NCI-H187 treated with DMSO at 0.1 percent for 48 hours (cell line): ENCODE data around the gene SCP2.
"Not testable (repeated sequence)": the region's sequence is repeated elsewhere in the genome, so short reads cannot be mapped to it uniquely, and the experiment has no call there.

ENCODE experiments used
- DNase-seq: peaks from one replicate; lab custom pipeline; 2025; lab: John Stamatoyannopoulos, UW

Gene SCP2

DNA sequence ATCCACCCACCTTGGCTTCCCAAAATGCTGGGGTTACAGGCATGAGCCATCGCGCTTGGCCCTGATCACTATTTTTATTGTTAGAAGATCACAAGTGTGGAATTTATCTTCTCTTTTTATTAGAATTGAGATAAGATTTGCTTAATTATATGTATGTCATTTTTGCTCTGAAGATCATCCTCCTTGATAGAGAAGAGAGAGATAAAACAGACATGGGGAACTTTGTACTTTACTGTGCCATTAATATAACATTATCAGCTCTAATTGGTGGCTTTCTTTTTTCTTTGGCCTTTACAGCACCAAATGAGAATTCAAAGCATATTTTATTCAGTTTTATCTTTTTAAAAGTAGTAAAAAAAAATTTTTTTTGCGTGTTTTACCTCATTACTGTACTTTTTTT lies 46.8 kb downstream of the SCP2 start:
- no peak for DNase-seq

DNA sequence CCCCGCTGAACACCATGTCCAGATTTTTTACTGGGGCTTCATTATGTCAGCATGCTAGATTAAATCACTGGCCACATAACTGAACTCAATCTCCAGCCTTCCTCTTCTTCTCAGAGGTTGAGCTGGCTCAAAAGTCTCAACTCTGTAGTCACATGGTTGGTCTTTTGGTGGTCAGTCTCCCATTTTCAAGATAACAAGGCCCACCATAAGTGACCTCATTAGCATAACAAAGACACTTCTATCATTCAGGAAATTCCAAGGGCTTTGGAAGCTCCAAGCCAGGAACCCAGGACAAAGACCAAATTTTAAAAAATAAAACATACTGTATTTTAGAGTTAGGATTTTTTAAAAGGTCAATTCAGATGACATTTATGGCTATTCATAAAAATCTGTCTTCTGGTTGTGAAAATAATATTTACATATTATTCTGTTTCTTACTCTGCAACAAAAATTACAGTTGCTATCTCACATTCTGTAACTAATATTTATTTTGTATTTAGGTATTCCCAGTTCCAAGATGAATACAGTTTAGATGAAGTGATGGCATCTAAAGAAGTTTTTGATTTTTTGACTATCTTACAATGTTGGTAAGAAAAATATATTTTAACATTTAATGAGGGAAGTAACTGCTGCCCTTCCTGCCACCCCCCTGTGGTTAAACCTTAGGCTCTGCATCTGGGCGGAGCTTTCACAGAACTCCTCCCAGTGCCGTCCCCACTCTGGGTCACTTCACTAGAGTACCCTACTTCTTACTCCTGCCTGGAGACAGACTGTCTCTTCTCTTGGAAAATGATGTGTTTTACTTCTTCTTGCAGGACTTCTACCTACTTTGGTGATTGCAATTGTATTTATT lies 49.3 kb downstream of the SCP2 start:
- no peak for DNase-seq

DNA sequence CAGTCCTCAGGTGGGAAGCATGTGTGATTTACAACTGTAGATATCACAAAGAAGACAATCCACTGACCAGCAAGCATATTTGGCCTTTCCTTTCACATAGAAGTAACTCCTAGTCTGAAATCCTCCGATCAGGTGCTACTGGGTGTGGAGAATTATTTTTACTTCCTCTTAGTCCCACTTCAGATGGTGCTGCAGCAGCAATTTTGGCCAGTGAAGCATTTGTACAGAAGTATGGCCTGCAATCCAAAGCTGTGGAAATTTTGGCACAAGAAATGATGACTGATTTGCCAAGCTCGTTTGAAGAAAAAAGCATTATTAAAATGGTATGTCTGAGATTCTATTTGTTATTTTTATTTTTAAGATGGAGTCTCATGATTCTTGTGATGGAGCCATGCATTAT lies 51.0 kb downstream of the SCP2 start:
- no peak for DNase-seq

DNA sequence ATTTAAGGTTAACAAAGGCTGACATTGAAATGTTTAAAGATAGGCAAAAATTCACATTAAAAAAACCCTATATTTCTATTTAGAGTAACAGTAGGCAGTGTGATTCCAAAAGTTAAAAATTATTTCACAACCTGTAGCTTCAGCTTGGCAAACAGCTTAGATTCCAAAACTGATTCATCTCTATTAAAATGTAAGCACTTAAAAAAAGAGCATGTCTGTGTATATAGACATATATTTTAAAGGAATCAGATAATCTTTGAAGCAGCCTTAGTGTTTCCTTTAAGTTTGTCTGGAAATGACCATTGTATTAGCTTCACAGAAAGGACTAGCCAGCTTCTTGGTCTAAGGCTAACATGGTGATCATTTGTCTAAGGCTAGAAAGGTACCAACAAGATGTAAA lies 65.7 kb downstream of the SCP2 start:
- DNase-seq: not testable (repeated sequence)

DNA sequence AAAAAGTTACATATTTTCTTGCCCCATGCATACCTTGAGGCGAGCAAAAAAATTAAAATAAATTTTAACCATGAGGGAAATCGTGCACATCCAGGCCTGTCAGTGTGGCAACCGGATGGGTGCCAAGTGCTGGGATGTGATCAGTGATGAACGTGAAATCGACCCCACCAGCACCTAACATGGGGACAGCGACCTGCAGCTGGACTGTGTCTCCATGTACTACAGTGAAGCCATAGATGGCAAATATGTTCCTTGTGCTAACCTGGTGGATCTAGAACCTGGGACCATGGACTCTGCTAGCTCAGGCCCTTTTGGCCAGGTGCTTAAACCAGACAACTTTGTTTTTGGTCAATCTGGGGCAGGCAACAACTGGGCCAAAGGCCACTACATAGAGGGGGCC lies 67.6 kb downstream of the SCP2 start:
- DNase-seq: no peak

DNA sequence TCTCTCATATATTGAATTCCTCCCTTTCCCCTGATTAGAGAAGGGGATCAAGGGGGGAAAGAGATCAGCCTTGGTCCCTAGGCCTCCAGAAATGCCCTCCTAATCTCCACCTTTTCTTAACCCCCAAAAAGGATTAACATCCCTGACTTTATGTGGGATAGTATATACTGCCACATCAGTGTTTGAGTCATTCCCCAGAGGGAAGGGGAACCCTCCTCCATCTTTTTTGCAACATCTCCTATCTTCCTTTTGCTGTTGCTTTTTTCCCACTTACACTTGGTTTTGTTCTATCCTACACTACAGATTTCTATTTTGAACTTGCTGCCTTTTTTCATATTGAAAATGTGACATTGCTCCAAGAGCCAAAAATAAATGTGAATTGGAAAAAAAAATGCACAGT lies 69.6 kb downstream of the SCP2 start:
- no peak for DNase-seq

DNA sequence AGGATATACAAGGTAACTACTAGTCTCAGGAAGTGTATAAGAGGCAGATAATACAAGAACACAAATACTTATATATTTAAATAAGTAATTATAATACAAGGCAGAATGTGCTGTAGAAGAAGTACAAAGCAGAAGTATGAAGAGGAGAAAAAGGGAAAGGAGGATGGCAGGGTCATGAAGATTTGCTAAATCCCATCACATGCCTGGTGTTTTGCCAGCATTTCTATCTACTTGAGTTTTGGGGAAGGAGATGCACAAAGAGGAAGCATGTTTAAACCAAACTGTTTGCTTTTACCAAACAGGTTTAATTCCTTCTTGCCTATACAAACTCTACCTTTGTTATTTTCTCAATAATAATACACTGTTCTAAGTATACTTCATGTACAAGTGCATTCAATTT lies 74.1 kb downstream of the SCP2 start:
- DNase-seq: no peak

DNA sequence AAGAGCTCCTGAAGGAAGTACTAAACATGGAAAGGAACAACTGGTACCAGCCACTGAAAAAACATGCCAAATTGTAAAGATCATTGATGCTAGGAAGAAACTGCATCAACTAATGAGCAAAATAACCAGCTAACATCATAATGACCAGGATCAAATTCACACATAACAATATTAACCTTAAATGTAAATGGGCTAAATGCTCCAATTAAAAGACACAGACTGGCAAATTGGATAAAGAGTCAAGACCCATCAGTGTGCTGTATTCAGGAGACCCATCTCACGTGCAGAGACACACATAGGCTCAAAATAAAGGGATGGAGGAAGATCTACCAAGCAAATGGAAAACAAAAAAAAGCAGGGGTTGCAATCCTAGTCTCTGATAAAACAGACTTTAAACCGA lies 79.5 kb downstream of the SCP2 start:
- DNase-seq: not testable (repeated sequence)

DNA sequence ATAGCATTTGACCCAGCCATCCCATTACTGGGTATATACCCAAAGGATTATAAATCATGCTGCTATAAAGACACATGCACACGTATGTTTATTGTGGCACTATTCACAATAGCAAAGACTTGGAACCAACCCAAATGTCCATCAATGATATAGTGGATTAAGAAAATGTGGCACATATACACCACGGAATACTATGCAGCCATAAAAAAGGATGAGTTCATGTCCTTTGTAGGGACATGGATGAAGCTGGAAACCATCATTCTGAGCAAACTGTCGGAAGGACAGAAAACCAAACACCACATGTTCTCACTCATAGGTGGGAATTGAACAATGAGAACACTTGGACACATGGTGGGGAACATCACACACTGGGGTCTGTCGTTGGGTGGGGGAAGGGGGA lies 83.2 kb downstream of the SCP2 start:
- DNase-seq: not testable (repeated sequence)

DNA sequence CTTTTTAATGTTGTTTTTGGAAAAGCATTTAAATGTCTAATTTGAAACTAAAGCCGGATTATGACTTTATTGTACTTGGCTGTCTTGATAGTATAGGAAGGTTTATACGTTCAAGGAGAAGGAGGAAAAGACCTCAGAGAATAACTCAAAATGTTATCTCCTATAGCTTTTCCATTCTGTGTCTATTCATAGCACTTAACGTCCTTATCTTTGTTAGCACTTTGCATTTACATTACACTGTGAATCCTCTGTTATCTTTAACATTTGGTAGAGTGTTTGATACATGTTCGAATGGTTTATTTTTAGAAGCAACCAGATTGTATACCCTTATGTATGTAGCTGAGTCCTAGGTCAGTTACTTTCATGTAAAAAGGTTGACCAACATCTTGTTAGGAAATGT lies 84.1 kb downstream of the SCP2 start:
- DNase-seq: no peak

DNA sequence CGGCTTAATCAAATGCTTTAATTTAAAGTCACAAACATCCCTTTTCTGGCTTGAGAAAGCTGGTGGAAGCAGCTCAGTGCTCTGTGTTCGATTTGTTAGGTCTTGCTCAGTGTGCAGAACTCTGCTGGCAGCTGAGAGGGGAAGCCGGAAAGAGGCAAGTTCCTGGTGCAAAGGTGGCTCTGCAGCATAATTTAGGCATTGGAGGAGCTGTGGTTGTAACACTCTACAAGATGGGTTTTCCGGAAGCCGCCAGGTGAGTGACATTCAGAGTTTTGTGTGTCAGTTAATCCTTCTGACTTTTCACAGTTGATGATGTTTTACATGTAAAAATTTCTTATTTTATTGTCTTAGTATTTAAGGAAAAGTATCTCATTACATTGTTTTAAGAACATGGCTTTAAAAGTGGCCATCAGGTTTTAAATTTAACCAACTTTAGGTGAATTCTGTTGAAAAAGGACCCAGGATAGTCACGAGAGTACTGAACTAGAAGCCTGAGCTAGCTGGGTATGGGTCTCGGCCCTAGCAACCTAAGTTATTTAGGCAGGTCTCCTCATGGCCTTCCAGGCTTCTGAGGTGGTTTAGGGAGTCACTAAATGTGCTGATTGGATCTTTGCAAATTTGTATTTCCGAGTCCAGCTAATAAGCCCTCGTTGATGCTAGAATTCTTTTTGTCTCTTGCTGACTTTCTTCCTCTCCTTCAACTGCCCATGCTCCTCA lies 87.9 kb downstream of the SCP2 start:
- DNase-seq: peak; percentile 41

DNA sequence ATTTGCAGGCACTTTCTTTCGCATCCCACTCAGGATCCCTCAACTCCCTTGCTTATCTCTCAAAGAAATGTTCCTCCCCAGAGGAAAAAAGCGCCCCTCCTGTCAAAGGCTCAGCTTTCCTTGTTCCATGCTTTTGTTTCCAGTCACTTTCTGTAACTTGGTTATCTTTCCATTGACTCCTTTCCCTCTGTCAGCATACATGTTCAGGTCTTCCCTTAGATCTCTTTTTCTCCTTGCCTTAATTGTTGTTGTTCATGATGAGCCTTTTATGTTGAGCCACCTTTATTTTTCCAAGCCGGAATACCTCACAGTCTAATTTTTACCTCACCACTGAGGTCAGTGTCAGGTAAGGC lies 88.4 kb downstream of the SCP2 start:
- no peak for DNase-seq

DNA sequence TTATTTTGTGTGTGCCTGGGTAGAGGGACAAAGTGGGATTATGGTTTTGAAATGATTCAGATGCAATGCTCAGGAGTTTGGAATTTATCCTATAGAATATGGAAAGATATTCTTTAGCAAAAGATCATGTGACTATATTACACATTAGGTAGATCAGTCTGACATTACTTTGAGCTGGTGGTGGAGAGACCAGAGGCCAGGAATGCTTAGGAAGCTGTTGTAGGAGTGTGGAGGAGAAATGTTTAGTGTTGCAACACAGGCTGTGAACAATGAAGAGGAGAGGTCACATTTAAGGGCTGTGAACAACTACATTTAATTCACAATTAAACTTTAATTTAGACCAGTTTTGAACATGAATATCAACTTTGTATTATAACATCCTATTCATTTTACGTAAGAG lies 89.6 kb downstream of the SCP2 start:
- DNase-seq: no peak

DNA sequence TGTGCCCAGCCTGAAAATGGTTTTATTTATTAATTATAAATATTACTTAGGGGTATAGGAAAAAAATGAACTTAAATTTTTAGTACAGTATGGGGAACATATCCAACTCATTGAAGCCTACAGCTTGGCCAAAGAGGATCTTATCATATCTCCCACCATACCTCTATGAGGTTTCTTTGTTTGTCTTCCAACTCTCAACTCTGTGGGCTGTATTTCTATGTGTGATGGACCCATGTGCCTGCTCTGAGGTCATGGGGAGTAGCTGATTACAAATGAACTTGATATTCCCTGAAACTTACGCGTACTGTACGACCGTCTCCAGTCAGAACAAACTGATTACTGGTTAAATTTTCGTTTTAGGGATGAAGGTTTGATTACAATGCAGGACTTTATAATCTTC lies 93.5 kb downstream of the SCP2 start:
- DNase-seq: no peak

DNA sequence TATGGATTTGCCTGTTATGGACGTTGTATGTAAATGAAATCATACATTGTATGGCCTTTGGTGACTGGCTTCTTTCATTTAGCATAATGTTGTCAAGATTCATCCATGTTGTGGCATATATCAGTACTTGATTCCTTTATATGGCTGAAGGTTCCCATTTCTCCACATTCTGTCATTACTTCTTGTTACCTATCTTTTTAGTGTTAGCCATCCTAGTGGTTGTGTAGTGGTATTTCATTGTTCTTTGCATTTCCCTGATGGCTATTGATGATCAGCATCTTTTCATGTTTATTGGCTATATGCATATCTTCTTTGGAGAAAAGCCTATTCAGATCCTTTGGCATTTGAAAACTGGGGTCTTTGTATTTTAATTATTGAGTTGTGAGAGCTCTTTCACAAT lies 95.1 kb downstream of the SCP2 start:
- DNase-seq: no peak

DNA sequence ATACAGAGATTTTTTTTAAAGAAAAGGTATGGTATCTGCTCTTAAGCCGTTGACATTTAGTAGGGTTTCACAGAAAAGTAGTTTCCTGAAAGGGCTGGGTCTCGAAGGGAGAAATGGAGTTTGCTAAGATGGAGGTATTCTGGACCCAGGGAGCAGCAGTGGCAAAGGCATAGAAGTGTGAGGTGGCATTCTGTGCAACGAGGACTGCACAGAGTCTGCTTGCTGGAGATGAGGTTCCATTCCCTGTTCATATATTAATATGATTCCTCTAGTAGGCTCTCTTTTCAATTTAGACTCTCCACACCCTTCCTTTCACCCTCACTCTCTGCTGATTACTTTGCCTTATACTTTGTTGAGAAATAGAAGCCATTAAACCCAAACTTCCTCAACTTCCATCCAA lies 96.5 kb downstream of the SCP2 start:
- DNase-seq: no peak

DNA sequence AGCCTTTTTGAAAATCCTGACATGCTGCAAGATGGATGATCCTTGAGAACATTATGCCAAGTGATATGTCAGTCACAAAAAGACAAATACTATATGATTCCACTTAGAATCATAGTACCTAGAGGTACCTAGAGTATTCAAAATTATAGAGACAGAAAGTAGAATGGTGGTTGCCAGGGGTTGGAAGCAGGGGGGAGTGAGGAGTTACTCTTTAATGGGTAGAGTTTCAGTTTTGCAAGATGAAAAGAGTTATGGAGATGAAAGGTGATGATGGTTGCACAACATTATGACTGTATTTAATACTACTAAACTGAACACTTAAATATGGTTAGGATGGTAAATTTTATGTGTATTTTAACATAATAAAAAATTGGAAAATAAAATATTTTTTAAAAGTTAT lies 97.0 kb downstream of the SCP2 start:
- DNase-seq: no peak

DNA sequence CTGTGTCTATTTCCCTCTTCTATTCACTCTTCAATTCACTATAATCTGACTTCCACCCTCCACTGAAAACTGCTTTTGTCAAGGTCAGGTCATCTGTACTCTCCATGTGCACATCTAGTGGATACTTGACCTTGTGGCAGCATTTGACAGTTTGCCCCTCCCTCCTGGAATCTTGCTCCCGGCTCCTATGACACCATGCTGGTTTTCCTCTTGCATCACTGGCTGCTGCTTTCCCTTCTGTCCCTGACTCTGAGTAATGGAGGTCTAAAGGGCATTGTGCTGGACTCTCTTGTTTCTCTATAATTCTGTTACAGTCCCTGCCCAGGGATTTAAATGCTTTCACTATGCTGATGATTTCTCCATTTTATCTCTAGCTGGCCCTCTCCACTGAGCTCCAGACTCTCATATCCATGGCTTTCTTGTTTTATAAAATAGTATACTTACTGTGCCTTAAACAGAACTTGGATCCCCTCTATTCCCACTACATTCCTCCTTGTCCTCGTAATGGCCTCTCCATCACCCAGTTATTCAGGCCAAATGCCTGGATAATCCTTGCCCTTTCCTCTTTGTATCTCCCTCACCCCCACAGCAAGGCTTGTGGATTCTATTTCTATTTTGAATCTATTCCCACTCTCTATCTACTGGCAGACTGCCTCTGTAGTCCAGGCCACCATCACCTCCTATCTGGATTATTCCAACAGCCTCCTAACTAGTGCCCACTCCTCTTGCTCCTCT lies 98.1 kb downstream of the SCP2 start:
- DNase-seq: no peak

DNA sequence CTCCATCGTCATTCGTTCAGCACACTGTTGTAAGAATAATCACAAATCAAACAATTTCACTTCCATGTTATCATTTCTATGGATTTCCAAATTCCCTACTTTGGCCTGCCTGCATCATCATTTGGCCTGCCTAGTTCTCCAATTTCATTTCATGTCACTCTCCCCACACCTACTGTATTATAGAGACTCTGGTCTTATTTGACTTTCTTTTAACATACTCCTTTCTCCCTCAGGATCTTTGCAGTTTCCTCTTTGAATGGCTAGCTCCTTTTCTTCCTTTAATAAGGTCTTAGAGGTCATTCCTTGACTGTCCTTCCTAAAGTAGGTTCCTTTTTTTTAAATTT lies 98.7 kb downstream of the SCP2 start:
- no peak for DNase-seq

DNA sequence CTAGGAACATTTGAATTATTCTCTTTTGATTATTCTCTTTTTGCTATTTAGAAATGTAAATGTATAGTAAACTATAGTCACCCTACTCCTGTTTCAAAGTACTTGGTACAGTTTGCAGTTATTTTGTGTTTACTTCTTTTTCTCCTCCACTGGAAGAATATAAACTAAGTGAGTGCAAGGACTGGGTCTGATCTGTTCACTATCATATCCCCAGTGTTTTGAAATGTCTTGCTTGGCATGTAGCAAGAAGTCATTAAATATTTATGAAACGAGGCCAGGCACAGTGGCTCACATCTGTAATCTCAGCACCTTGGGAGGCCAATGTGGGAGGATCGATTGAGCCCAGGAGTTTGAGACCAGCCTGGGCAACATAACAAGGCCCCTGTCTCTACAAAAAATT lies 99.2 kb downstream of the SCP2 start:
- DNase-seq: no peak

DNA sequence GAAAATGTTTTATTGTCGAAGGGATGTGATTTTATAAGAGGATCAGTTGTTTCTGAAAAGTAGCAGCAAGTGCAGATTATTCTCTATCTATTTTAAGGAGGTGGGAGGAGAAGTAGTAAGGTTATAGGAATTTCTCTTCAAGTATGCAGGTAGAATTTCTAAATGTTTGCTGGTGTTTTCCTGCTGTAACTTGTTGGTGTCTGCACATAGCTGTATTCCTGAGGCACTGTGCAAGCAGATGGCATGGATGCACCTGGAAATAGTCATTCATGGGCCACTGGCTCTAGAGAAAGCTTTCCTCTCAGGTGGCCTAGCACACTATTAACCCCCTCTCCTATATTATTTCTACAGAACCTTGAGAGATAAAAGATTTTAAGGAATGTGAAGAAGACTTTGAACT lies 104.7 kb downstream of the SCP2 start:
- no peak for DNase-seq

DNA sequence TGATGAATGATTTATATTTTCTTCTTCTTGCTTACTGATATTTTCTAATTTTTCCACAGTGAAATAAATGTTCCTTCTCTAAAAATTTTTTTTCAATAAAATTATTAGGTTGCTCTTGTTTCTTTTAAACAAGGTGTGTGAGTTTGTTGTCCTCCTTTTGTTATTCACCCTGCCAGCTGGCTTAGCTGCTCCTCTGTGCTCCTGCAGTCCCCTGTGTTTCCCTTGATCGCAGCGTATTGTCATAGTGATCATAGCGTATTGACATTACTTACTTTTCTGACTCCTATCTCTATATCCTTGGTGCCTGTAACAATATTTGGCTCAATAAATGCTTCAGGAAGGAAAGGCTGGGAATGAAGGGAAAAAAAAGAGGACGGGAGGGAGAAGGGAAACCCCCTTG lies 110.1 kb downstream of the SCP2 start:
- no peak for DNase-seq

DNA sequence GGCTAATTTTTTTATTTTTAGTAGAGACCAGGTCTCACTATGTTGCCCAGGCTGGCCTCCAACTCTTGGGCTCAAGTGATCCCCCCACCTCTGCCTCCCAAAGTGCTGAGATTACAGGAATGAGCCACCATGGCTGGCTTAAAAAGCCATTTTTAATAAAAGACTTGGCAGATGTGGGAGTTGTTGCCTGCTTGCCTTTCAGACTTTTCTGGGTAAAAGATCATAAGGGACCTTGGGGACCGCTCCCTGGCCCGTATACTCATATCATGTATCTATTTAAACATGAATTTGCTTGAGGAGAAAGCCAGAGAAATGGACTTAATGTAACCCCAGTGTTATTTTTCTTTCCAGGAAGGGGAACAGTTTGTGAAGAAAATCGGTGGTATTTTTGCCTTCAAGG lies 111.5 kb downstream of the SCP2 start:
- no peak for DNase-seq
